Lung microvascular endothelial cell (primary cell): ENCODE data around the gene ALK. TPM values are rescaled to one million over a fixed set of nuclear protein-coding genes. Genes with fewer than 3 reads are reported as not detected.

Experiments
- DNase-seq, 2 donors: peaks; one replicate each; pipeline versions ENCODE4 v3.0.0 to v3.0.0-alpha.2; 2010; ENCODE audit warnings: low read depth in 2 of 2
- total RNA-seq: library from RNA; depleted of rRNA; stranded (reverse); fragments of >200 nt; gene quantifications from 2 replicates; pipeline ENCODE4 v1.2.1, GENCODE V29; 2014

ALK gene
- total RNA-seq = not detected in 2 replicates

DNA sequence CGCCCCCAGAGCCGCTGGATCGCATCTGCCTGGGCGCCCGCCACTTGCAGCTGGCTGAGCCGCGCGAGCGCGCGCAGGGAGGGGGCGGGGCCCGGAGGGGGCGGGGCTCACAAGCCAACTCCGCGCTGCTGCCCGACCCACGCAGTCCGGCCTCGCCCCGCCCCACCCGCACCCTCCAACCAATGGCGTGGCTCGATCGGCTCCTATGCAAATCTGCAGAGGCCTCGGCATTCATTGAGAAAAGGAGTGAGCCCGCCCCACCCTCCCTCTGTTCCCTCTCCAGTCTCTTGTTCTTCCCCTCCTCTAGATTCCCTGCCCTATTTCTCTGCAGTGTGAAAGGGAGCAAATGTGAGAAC, at the start of gene ALK:
Gene ALK, minus strand, starts transcription at position 27 of the 356 bp plus-strand sequence. CDS start 927 bp downstream, outside the sequence.
- DNase-seq = peak; percentile 70 to 76

DNA sequence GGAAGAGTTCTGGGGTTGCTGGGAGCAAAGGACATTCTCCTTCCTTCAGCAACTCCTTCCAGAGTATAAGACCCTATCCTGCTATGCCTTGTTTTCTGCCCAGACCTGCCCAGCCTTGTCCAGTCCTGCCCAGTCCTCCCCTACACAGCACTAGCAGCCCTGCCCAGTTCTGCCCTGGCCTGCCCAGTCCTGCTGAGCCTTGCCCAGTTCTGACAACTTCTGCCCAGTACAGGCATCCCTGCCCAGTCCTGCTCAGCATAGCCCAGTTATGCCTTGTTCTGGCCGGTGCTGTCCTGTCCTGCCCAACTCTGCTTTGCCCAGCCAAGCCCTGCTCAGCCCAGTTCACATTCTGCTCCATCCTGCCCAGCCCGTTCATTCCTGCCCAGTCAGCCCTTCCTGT, 44.9 kb upstream of the ALK start:
- no peak for DNase-seq

DNA sequence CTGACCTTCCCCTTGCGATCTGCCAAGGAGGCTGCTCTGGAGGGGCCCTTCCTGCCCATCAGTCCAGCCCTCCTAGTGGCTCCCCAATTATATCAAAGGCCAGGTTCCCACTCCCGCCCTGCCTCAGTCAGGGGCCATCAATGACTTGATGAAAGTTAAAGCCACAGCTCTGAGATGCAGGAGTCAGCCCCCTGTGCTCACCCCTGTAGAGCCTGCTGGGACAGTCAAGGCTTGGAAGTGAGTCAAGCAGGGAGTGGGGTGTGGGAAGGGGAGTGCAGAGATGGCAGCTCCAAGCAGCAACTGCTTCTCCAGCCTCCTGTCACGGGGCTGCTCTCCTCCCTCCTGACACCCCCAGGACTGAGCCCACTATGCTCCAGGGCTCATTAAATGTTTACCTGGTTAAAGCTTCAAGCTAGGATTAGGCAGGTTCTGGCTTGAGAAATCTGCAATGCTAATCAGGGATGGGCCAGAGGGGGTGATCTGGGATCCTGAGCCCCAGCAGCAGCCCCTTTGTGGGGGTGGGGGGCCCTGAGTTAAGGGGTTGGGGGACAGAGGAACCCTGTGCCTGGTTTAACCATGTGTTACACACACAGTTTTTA, 42.7 kb upstream of the ALK start:
- no peak for DNase-seq

DNA sequence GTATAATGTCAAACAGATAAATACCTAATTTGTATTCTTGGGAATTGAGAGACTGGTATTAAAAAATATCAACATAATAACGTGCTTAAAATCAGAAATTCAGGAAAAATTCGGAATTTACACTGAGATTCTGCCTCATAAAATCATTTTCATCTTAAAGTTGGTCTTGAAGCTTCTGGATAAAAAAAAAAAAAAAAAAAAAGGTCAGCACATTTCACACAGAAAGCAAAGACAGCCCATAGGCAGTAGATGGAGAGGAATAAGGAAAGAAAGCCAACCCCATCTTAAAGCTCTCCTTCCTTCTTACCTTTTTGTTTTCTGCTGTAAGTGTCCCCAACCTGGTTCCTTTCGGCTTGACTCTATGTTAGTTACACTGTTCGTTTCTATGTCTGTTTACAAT, 41.5 kb upstream of the ALK start:
- no peak for DNase-seq

DNA sequence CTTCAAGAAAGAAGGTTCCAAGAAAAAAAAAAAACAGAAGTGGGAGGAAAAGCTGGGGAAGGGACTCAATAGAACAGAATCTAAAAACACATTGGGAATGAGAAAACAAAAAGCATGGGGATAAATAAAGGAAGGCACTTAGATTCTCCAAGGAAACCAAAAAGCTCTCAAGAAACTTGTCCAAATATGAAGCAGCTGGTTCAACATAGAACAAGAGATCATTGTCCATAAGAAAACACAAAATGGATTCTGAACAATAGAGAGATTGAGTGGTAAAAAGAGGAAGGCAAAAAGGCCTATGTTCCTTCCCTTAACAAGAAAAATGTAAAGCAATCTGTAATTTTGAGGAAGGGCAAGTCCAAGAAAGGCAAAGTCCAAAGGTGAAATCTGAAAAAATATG, 32.9 kb upstream of the ALK start:
- no peak for DNase-seq

DNA sequence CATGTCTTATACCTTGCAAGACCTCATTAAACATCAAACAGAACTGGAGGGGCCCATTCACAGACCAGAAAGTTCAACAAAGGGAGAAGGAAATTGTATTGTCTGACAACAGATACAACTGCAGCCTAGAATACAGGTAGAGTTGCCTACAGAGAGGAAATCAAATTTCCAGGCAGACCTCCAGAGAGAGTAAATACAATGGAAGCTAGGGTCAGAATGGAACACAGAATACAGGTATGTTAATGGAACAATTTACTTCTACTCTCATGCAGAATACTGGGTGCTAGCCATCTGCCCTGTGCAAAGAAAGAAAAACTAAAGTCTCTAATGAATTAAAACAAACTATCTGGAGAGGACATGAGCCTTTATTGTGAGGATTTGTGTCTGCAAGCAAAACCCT, 31.6 kb upstream of the ALK start:
- no peak for DNase-seq

DNA sequence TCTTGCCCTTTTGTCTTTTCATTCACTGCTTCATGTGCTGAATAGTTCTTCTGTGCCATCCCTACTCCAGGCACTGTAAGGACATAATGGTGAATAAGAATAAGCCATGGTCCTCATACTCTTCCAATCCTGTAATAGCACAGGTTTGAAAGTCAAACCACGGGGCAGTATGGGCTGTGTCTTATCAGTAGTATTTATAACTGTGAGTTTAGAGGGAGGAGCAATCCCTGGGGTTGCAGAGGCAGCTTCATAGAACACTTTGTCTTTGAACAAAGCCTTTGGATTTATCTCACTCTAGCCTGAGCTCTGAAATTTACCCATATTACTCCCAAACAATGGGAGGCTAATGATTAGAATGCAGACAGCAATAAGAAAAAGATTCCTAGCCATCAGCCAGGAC, 30.2 kb upstream of the ALK start:
- DNase-seq = no peak

DNA sequence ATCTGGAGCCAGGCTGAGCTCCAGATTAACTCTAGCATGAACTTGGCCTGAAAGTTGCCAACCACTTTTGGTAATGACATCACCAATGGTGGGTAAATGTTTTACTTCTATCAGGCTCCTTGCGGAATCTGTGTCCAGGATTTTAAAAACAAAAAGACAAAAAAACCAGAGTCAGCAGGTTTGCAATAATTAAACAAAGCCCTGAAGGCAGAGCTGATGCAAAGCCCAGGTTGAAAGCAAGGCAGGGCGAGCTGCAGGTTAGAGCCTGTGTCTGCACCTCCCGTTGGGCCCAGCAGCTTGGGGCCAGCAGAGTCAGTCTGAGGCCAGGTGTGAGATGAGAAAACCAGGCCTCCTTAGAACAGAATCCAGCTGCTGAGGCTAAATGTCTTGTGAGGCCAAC, 29.1 kb upstream of the ALK start:
- no peak for DNase-seq

DNA sequence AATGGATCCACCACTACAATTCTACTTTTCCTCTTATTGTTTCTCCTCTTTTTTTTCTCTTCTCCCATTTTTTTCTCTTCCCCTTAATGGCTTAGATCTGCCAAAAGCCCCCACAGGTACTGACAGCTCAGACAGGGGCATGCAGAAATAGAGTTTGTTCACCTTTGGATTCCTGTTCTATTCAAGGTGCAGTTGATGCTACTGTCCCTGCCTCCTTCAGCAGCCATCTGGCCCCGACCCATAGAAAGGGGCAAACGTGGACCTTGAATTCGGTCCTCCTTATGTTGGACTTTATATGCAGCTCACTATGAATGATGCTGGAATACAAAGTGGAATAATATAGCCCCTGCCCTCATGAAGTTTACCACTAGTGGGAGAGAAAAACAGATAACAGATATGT, 27.7 kb upstream of the ALK start:
- no peak for DNase-seq

DNA sequence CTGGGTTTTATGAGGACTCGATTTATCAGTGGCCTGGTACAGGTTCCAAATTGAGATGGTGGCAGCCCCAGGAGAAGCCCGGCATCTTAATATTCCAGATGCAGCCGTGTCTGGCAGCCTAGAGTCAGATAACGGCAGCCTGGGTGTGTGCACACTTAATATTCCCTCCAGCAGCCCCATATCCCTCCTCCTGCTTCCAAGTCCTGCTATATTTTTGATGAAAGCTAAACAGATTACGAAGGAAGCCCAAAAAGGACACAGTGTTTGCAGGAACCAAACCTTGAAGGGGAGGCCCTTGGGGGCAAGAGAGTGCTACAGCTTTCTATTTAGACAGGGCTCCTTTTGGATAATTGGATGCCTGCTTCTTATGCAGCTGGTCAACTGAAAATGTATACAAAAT, 25.1 kb upstream of the ALK start:
- no peak for DNase-seq

DNA sequence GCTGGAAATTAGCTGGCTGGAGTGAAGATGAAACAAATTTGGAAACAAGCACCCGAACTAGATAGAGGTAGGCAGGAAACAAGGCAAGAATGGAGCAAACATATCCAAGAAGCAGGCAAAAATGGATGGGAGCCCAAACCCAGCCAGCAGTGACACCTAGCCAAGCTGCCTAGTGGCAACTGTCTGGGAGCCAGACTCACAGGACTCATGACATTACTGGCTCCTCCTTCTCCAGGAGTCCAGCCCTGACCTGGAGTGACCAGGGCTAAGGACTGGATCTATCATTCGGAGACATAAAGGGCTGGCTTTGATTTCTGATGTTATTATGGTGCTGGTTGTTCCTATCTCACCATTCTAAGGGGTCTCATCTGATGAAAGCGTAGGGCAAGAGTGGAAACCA, 21.3 kb upstream of the ALK start:
- DNase-seq = no peak

DNA sequence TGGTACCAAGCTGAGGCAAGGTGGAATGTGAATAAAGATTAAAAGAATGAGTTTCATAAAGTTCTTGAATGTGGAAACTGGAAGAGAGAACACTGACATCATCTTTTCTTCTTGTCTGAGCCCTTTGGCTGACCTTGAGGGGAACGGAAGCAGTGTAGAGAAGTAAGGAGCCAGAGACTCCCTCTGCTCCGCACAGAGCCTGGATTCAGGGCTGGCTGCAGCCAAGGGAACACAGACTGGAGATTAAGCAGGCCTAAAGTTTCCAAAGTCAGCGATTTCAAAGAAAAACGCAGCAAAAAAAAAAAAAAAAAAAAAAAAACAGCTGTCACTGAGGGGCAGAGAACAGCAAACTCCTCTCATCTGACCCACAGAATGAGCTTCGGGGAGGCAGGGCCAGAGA, 19.3 kb upstream of the ALK start:
- DNase-seq = no peak

DNA sequence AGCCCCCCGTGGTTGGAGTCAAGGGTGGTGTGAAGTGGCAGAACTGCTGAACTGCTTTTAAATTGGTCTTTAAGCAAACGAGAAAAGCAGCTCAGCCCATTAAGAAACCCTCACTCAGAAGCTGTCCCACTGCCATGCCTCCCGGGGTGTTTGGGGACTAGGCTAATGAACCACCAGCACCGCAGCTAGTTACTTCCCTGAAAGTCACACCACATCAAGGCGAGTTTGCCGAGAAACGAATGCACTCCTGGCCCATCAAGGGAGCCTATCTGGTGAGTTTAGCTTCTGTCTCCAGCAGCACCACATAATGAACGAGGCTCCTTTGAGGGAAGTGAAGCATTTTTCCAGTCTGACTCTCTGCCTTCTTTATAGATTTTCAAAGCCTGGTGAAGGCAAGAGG, 14.6 kb upstream of the ALK start:
- no peak for DNase-seq

DNA sequence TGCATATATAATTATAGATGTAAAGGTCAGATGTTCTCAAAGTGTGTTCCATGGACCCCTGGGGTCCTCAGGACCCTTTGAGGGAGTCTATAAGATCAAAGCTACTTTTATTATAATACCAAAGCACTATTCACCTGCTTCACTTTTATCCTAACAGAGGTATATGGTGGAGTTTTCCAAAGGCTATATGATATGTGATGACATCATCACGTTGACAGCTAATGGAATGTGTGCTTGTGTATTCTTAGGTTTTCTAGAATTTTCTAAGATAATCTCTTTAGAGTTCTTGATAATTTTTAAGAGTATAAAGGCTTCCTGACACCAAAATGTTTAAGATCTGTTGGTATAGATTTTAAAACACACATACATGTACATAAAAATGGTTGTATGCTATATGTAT, 10.4 kb upstream of the ALK start:
- DNase-seq = no peak

DNA sequence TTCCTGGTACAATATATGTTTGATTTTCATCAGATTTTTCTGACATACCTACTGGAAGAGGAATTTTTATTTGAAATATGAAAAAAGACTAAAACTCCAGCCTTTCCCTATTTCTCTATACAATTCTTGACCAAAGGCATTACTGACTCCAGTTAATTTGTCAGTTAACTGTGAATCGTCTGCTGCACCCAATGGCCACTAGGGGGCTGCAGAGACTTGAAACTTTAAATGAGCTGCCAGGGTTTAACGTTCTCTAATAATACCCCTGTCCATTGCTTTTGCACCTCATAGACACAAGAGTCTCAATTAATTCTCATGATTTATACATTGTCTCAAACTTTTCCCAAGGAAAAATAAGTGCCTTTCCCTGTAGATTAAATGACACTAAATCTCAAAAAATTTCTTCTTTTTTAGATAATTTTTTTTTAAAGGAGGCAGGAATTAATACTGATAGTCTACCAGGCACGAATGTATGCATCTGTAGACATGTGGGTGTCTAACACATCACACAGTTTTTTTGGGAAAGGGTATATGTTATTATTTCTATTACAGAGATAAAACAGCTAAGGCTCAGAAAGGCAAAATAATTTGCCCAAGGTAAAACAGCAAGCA, 1.8 kb upstream of the ALK start:
- DNase-seq = peak; percentile 63 to 72

DNA sequence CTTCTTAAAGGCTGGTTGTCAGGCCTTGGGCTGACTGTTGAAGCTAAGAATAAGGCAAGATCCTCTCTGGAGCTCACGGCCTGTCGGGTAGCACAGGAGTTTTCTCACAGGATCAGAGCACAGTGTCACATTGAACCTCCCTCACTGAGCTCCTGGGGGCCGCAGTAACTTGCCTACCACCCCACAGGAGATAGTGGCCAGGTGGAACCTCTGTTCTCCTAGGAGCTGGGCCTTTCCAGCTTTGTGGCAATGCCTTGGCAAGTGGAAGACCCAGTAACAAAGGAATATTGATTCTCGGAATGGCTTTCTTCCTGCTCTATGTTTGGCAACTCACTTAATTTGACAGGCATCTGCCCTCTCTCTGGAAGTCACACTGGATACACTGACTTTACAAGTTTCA, 1.2 kb upstream of the ALK start:
- DNase-seq = no peak

DNA sequence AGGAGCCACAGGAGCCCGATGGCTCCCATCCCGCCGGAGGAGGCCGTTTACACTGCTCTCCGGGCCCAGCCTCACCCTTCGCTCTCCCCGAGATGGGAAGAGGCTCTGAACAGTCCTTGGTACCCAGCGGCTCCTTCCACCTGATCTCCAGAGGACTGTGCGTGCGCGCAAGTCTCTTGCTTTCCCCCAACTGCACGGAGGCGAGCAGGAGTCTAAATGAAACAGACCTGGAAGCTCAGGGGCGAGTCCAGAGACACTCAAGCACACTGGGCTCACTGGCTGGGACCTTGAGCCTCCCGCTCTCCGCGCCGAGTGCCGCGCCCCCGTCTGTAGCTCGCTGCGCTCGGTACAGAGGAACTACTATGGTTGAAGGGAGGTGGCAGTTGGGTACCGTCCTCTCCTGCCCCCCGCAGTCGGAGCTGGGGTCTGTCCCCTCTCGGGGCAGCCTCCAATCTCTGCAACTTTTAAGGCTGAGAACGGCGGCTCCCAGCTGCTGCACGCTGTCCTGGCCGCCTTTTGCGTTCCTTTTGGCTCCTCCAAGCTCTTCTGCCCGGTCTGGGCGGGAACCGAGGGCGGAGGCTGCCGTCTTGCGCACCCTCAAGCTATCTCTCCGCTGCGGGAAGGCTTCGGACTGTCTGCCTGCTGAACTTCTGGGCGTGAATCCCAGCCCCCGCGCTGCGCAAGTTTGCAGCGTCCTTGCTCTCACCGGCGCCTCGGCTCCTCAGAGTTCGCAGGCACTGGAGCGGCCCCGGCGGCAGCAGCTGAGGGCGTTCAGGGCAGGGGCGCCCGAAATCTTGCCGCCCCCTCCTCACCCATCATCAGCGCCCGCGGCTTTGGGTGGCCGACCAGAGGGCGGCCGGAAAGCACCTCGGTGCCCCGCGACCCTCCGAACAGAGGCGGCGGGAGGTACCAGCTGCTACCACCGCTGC, 491 bp downstream of the ALK start:
- DNase-seq = peak; percentile 2 to 7

DNA sequence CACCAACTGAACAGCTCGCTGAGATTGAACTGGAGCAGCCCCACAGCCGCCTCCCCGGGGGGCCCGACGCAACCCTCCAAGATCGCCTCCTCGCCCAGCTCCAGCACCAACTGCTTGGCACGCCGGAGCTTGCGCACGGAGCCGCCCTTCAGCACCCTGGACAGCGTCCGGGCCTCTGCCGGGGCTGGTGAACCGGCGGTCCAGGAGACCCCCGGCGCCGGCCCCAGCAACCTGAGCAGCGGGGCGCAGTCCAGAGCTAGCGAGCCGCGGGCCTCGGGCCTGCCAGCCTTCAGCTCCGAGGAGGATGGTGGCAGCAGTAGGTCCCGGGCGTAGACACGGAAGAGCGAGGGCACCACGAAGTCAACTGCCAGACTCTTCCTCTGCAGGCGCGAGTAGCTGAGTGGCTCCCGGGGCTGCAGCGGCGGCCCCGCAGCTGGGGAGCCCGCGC, 1.2 kb downstream of the ALK start:
- DNase-seq = peak; percentile 41 to 50

DNA sequence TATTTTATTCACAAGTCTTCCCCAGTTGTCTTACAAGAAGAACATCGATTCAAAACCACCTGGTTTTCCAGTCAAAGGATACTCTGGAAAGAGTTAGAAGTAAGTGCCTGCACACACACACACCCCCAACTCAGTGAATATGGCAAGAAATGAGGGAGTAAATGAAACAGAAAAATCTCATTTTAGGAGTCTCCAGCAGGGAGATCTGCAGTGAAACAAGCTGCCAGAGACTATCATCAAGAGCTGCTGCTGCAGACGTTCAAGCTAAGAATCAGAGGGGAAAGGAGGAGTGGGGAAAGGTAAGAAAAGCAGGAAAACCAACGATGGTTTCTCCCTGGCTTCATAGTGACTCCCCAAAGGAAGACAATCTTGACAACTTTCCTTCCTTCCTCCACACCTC, 2.4 kb downstream of the ALK start:
- no peak for DNase-seq

DNA sequence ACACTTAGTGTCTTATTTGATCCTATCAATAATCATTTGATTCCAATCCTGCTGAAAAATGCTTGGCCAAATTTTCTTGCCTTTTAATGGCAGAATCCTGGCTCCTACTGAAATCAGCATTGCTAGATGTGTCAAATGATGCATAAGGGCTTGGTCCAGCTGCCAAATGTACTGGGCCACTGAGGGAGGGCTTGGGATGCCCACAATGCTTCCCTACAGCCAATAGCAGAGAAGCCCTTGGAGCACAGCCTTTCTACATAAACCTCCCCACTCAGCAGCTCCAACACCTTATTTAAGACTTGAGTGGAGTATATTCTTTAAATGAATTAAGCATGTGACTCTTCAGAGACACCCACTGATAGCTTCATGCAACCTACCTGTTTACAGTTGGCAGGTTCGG, 3.6 kb downstream of the ALK start:
- DNase-seq = no peak

DNA sequence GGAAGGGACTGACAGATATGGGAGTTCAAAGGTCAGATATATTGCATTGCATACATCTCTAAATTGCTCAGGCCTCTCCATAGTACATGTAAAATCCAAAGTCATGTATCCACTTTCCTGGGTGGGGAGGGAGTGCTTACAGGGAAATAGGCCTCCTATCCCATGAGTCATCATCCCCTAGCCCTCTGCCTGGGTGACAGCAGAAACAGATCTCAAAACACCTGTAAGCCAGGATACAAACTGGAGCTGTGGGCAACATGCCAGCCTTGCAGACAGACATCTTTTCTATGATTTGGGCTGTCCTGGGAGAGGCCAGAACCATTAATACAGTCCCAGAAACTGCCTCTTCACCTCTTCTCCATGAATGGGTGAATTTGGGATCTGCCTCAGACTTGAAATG, 4.8 kb downstream of the ALK start:
- no peak for DNase-seq

DNA sequence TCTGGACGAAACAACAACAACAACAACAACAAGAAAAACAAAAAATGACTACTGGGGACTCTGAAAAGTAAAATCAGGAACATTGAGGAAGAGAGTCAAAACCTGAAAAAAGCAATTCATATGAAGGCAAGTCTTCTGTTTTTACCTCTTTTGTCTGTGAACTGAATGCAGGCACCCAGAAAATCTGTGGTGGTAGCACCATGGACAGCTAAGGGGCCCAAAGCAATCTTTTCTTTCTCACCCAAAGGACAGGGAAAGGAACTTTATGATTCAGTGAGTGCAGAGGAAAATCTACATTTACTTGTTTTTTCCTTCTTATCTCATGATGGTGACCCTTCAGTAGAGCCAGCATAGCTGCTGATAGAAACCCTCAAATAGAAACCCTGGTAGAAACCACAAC, 10.4 kb downstream of the ALK start:
- DNase-seq = no peak

DNA sequence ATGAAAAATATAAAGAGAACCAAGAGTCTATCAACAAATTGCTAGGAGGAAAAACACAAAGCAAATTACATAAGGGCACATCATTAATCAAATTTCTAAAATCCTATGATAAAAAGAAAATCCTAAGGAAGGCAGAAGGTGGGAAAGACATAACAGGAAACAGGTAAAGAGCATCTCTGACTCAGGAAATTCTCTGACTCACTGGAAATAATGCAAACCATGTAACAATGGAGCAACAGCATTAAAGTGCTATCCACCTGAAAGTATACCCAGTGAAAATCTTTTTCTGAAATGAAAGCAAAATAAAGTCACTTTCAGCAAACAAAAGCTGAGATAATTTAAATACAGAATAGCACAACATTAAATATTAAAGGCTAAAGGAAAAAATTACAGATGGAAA, 10.9 kb downstream of the ALK start:
- DNase-seq = no peak
